ENCODE results near the gene RELCH.
A peak's percentile ranks its signal among the peaks of the same experiment; 100 is the strongest.

The RELCH gene

GRCh38 chr18:62186774-62187542 is at the start of gene RELCH, which contains the start of gene PIGN:
RELCH (plus strand) TSS chr18:62187255; CDS start chr18:62187506, 251 bp downstream.
PIGN (minus strand) TSS chr18:62187056; CDS start chr18:62161353, 25,703 bp downstream.
- no peak for TF ChIP-seq CTCF (IDR thresholded peaks at IDR 0.05; ENCODE audit: low read depth, low read length, missing control alignments)
- peak; percentile 98 for DNase-seq (ENCODE audit: low read depth)
- H3K4me3 ChIP-seq (ENCODE audit: low read depth, low read length) = peak within 1 kb of the TSS; percentile 99
- in situ Hi-C loops (cut with HindIII; ENCODE audit: low sequenced_read_pairs) = loop anchor here (25.0 kb wide), 2 partner anchors 400 to 800 kb away; no protein-coding TSS in a partner anchor

- H3K4me3 ChIP-seq (ENCODE audit: low read depth, low read length) = no peak overlapping the region
- no peak for DNase-seq (ENCODE audit: low read depth)
- no peak for TF ChIP-seq CTCF (IDR thresholded peaks at IDR 0.05; ENCODE audit: low read depth, low read length, missing control alignments)
- in situ Hi-C loops (cut with HindIII; ENCODE audit: low sequenced_read_pairs) = no loop called here
Observed at GRCh38 chr18:62138461-62139235, 48.4 kb upstream of the RELCH start.

GRCh38 chr18:62140259-62140658 is 46.8 kb upstream of the RELCH start:
- no peak for TF ChIP-seq CTCF (IDR thresholded peaks at IDR 0.05; ENCODE audit: low read depth, low read length, missing control alignments)
- no peak for DNase-seq (ENCODE audit: low read depth)
- in situ Hi-C loops (cut with HindIII; ENCODE audit: low sequenced_read_pairs) = loop anchor here (5.0 kb wide), 1 partner anchor 37 kb away; no protein-coding TSS in a partner anchor
- no peak overlapping the region for H3K4me3 ChIP-seq (ENCODE audit: low read depth, low read length)

GRCh38 chr18:62144338-62144737 is 42.7 kb upstream of the RELCH start:
- DNase-seq (ENCODE audit: low read depth) = no peak
- TF ChIP-seq CTCF (IDR thresholded peaks at IDR 0.05; ENCODE audit: low read depth, low read length, missing control alignments) = no peak
- H3K4me3 ChIP-seq (ENCODE audit: low read depth, low read length) = no peak overlapping the region
- in situ Hi-C loops (cut with HindIII; ENCODE audit: low sequenced_read_pairs) = loop anchor here (5.0 kb wide), 1 partner anchor 33 kb away; no protein-coding TSS in a partner anchor

GRCh38 chr18:62151068-62151771 is 35.8 kb upstream of the RELCH start:
- H3K4me3 ChIP-seq (ENCODE audit: low read depth, low read length) = no peak overlapping the region
- DNase-seq (ENCODE audit: low read depth) = no peak
- TF ChIP-seq CTCF (IDR thresholded peaks at IDR 0.05; ENCODE audit: low read depth, low read length, missing control alignments) = no peak
- in situ Hi-C loops (cut with HindIII; ENCODE audit: low sequenced_read_pairs) = no loop called here

- in situ Hi-C loops (cut with HindIII; ENCODE audit: low sequenced_read_pairs) = no loop called here
- no peak for DNase-seq (ENCODE audit: low read depth)
- no peak for TF ChIP-seq CTCF (IDR thresholded peaks at IDR 0.05; ENCODE audit: low read depth, low read length, missing control alignments)
- H3K4me3 ChIP-seq (ENCODE audit: low read depth, low read length) = no peak overlapping the region
Observed at GRCh38 chr18:62152844-62153243, 34.2 kb upstream of the RELCH start.
